Naive B cell (primary cell): ENCODE measurements around the gene ARSG. TPM values are rescaled to one million over a fixed set of nuclear protein-coding genes. Genes with fewer than 3 reads are reported as not detected.
A peak's percentile ranks its signal among the peaks of the same experiment; 100 is the strongest.
"Not testable (repeated sequence)": the region's sequence is repeated elsewhere in the genome, so short reads cannot be mapped to it uniquely, and the experiment has no call there.

ENCODE experiments used
- ATAC-seq, 2 donors: fragments of 150-1000 bp; cut with Tn5 transposase; 2 replicates each; pipeline ENCODE4 v1.10.0; 2021; ENCODE audit warnings: low read depth in 2 of 2, mild to moderate bottlenecking in 2 of 2, moderate library complexity in 2 of 2
- DNase-seq: peaks from one replicate; pipeline ENCODE4 v3.0.0; 2022
- H3K27ac Mint-ChIP-seq, 6 donors: one replicate each; pipeline ENCODE4 v1.8.0; 2020 to 2022; ENCODE audit warnings: mild to moderate bottlenecking in 6 of 6, mixed read lengths in 6 of 6, moderate library complexity in 5 of 6, inconsistent platforms in 2 of 6
- H3K27me3 Mint-ChIP-seq, 3 donors: one replicate each; pipeline ENCODE4 v1.8.0; 2021 to 2022; ENCODE audit warnings: mixed read lengths in 3 of 3, mild to moderate bottlenecking in 1 of 3
- H3K36me3 Mint-ChIP-seq, 2 donors: one replicate each; pipeline ENCODE4 v1.8.0; 2020 to 2022; ENCODE audit warnings: mixed read lengths in 2 of 2, inconsistent platforms in 1 of 2, mild to moderate bottlenecking in 1 of 2
- H3K4me1 Mint-ChIP-seq, 3 donors: one replicate each; pipeline ENCODE4 v1.8.0; 2020 to 2022; ENCODE audit warnings: mixed read lengths in 3 of 3, inconsistent platforms in 1 of 3, mild to moderate bottlenecking in 1 of 3, moderate library complexity in 1 of 3
- H3K4me3 Mint-ChIP-seq, 8 donors: one replicate each; pipeline ENCODE4 v1.8.0; 2020 to 2022; ENCODE audit warnings: mild to moderate bottlenecking in 8 of 8, mixed read lengths in 8 of 8, moderate library complexity in 8 of 8, inconsistent platforms in 2 of 8
- H3K9me3 Mint-ChIP-seq, 7 donors: one replicate each; pipeline ENCODE4 v1.8.0; 2020 to 2022; ENCODE audit warnings: mixed read lengths in 7 of 7, mild to moderate bottlenecking in 5 of 7, inconsistent platforms in 2 of 7, moderate library complexity in 1 of 7
- polyA plus RNA-seq, 6 donors: library from polyadenylated mRNA; unstranded; fragments of 300-500 nt; fragmentation: Illumina TruSeq; gene quantifications; one replicate each; pipeline ENCODE4 v1.2.3, GENCODE V29; 2021; ENCODE audit warnings: low read depth in 6 of 6

Gene ARSG
- polyA plus RNA-seq, 6 donors from 2014 or later = 3.4 to 5.8 (median 4.7) TPM

GRCh38 chr17:68391561-68392268 is 100.4 kb downstream of the ARSG start:
- H3K4me3 Mint-ChIP-seq = no peak overlapping the region
- ATAC-seq = no peak
- H3K9me3 Mint-ChIP-seq = peaks cover 0 to 9% (median 6%) of the 10 kb centered on the region in 7 donors
- H3K27ac Mint-ChIP-seq = no peak overlapping the region
- H3K27me3 Mint-ChIP-seq = no peaks in the 10 kb centered on the region
- peaks cover 5 to 8% of the 10 kb centered on the region in 2 donors for H3K36me3 Mint-ChIP-seq
- H3K4me1 Mint-ChIP-seq = no peaks in the 10 kb centered on the region
- no peak for DNase-seq

GRCh38 chr17:68394608-68395331 is 103.5 kb downstream of the ARSG start:
- Mint-ChIP-seq H3K36me3 (peaks cover 5 to 8% of the 10 kb centered on the region in 2 donors), H3K4me1 (peaks cover 7 to 9% (median 8%) of the 10 kb centered on the region in 3 donors), H3K9me3 (peaks cover 0 to 9% (median 6%) of the 10 kb centered on the region in 7 donors), H3K27me3 (no peaks in the 10 kb centered on the region), H3K4me3 (no peak overlapping the region), H3K27ac (no peak overlapping the region)
- DNase-seq (no peak), ATAC-seq (no peak)

GRCh38 chr17:68396226-68397107 is 105.2 kb downstream of the ARSG start:
- no peak overlapping the region for H3K27ac Mint-ChIP-seq
- no peak for DNase-seq

GRCh38 chr17:68397108-68397536 is 105.8 kb downstream of the ARSG start:
- peaks cover 7 to 9% (median 8%) of the 10 kb centered on the region in 3 donors for H3K4me1 Mint-ChIP-seq
- DNase-seq (no peak), ATAC-seq (no peak)
- H3K4me3 Mint-ChIP-seq = no peak overlapping the region
- no peak overlapping the region for H3K27ac Mint-ChIP-seq
- H3K27me3 Mint-ChIP-seq = no peaks in the 10 kb centered on the region
- H3K36me3 Mint-ChIP-seq = peaks cover 5 to 8% of the 10 kb centered on the region in 2 donors
- peaks cover 0 to 9% (median 6%) of the 10 kb centered on the region in 7 donors for H3K9me3 Mint-ChIP-seq

More at GRCh38 chr17:68396226-68397107, 105.2 kb downstream of the ARSG start:
- ATAC-seq = no peak
- H3K36me3 Mint-ChIP-seq = peaks cover 5 to 8% of the 10 kb centered on the region in 2 donors
- peaks cover 7 to 9% (median 8%) of the 10 kb centered on the region in 3 donors for H3K4me1 Mint-ChIP-seq
- H3K4me3 Mint-ChIP-seq = peak overlapping the region in 2 of 8 donors; percentile 10 to 64
- no peaks in the 10 kb centered on the region for H3K27me3 Mint-ChIP-seq
- peaks cover 0 to 9% (median 6%) of the 10 kb centered on the region in 7 donors for H3K9me3 Mint-ChIP-seq

GRCh38 chr17:68398691-68399637 is 107.7 kb downstream of the ARSG start:
- peak; percentile 17 for DNase-seq
- ATAC-seq = peak; percentile 32 to 51
- Mint-ChIP-seq H3K27ac (peak overlapping the region in 1 of 6 donors; percentile 68), H3K4me3 (no peak overlapping the region), H3K27me3 (no peaks in the 10 kb centered on the region), H3K4me1 (peaks cover 7 to 9% (median 8%) of the 10 kb centered on the region in 3 donors), H3K9me3 (peaks cover 0 to 9% (median 6%) of the 10 kb centered on the region in 7 donors), H3K36me3 (peaks cover 5 to 8% of the 10 kb centered on the region in 2 donors)

- no peak overlapping the region for H3K27ac Mint-ChIP-seq
- DNase-seq = no peak
Observed at GRCh38 chr17:68399638-68400403, 108.5 kb downstream of the ARSG start.

GRCh38 chr17:68400404-68400735 is 109.1 kb downstream of the ARSG start:
- H3K36me3 Mint-ChIP-seq = no peaks in the 10 kb centered on the region
- no peak for DNase-seq
- H3K9me3 Mint-ChIP-seq = peaks cover 0 to 2% (median 0%) of the 10 kb centered on the region in 7 donors
- H3K27me3 Mint-ChIP-seq = no peaks in the 10 kb centered on the region
- ATAC-seq = no peak
- H3K4me1 Mint-ChIP-seq = peaks cover 7 to 9% (median 8%) of the 10 kb centered on the region in 3 donors
- no peak overlapping the region for H3K4me3 Mint-ChIP-seq
- no peak overlapping the region for H3K27ac Mint-ChIP-seq

More at GRCh38 chr17:68399638-68400403, 108.5 kb downstream of the ARSG start:
- Mint-ChIP-seq H3K27me3 (no peaks in the 10 kb centered on the region), H3K4me1 (peaks cover 7 to 9% (median 8%) of the 10 kb centered on the region in 3 donors), H3K9me3 (peaks cover 0 to 5% (median 3%) of the 10 kb centered on the region in 7 donors), H3K4me3 (no peak overlapping the region), H3K36me3 (peaks cover 2 to 3% of the 10 kb centered on the region in 2 donors)
- no peak for ATAC-seq

- Mint-ChIP-seq H3K36me3 (no peaks in the 10 kb centered on the region), H3K4me1 (peaks cover 7 to 9% (median 8%) of the 10 kb centered on the region in 3 donors), H3K4me3 (no peak overlapping the region), H3K27me3 (no peaks in the 10 kb centered on the region), H3K27ac (no peak overlapping the region), H3K9me3 (peaks cover 0 to 2% (median 0%) of the 10 kb centered on the region in 7 donors)
- no peak for DNase-seq
- no peak for ATAC-seq
Observed at GRCh38 chr17:68401288-68401687, 110.0 kb downstream of the ARSG start.

GRCh38 chr17:68403122-68403521 is 111.8 kb downstream of the ARSG start:
- no peaks in the 10 kb centered on the region for H3K36me3 Mint-ChIP-seq
- no peak for ATAC-seq

GRCh38 chr17:68403837-68404236 is 112.5 kb downstream of the ARSG start:
- H3K36me3 Mint-ChIP-seq, H3K27ac Mint-ChIP-seq, H3K27me3 Mint-ChIP-seq, H3K4me3 Mint-ChIP-seq, H3K9me3 Mint-ChIP-seq, DNase-seq, H3K4me1 Mint-ChIP-seq, ATAC-seq: not testable (repeated sequence)

More at GRCh38 chr17:68403122-68403521, 111.8 kb downstream of the ARSG start:
- H3K27ac Mint-ChIP-seq = no peak overlapping the region
- DNase-seq = no peak
- no peaks in the 10 kb centered on the region for H3K27me3 Mint-ChIP-seq
- no peak overlapping the region for H3K4me3 Mint-ChIP-seq
- H3K4me1 Mint-ChIP-seq = peaks cover 7 to 9% (median 8%) of the 10 kb centered on the region in 3 donors
- H3K9me3 Mint-ChIP-seq = peaks cover 0 to 6% (median 0%) of the 10 kb centered on the region in 7 donors

GRCh38 chr17:68407656-68408055 is 116.4 kb downstream of the ARSG start:
- H3K27me3 Mint-ChIP-seq, DNase-seq, H3K27ac Mint-ChIP-seq, H3K4me1 Mint-ChIP-seq, H3K4me3 Mint-ChIP-seq, H3K36me3 Mint-ChIP-seq, H3K9me3 Mint-ChIP-seq, ATAC-seq: not testable (repeated sequence)
